Dedifferentiated amniotic fluid mesenchymal stem cell (primary cell): ENCODE results near the gene WDR70.
"Not testable (repeated sequence)": the region's sequence is repeated elsewhere in the genome, so short reads cannot be mapped to it uniquely, and the experiment has no call there.

Experiments
- DNase-seq: peaks from one replicate; pipeline ENCODE4 v3.0.0-alpha.2; 2016; ENCODE audit errors: extremely low spot score

WDR70 gene

DNA sequence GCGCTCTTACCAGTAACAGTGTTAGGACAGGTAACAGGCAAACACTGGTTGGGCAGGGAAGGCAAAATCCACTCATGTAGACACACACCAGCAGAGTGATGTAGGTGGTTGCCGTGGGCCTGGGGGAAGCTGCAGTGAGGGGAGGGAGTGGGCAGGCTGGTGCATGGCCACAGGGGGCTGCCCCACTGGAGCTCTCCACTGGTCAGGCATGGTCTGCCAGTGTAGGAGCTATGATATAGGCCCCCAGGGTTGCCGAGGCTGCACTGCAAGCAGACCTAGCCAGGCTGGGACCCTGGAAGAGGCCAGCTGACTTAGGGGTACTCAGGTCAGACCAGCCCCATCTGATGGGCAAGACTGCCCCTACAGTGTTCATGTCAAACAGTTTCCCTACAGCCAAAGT lies 306.1 kb downstream of the WDR70 start:
- DNase-seq = no peak

DNA sequence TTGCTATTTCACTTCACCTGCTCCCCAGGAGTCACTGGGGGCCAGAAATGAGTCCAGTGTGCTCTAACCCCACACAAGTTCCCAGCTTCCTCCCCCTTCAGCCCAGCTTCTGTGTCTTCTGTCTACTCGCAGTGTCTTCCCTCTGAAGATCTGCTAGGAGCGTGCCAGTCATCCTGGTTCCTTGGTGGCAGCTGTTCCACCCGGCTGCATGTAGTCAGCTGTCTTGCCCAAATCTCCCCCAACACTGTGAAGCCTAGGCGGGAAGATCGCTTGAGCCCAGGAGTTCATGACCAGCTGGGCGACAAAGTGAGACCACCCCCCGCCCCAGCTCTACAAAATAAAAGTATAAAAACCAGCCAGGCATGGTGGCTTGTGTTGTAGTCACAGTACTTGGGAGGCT lies 306.7 kb downstream of the WDR70 start:
- DNase-seq = no peak

DNA sequence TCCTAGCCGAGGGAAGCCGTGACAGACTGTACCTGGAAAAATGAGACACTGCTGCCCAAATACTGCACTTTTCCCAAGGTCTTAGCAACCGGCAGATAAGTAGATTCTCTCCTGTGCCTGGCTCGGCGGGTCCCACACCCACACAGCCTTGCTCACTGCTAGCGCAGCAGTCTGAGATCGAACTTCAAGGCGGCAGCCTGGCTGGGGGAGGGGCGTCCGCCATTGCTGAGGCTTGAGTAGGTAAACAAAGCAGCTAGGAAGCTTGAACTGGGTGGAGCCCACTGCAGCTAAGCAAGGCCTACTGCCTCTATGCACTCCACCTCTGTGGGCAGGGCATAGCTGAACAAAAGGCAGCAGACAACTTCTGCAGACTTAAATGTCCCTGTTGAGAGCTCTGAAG lies 309.8 kb downstream of the WDR70 start:
- DNase-seq = not testable (repeated sequence)

DNA sequence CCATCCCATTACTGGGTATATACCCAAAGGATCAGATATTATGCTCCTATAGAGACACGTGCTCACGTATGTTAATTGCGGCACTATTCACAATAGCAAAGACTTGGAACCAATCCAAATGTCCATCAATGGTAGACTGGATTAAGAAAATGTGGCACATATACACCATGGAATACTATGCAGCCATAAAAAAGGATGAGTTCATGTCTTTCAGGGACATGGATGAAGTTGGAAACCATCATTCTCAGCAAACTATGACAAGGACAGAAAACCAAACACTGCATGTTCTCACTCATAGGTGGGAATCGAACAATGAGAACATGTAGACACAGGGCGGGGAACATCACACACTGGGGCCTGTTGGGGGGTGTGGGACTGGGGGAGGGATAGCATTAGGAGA lies 315.2 kb downstream of the WDR70 start:
- not testable (repeated sequence) for DNase-seq

DNA sequence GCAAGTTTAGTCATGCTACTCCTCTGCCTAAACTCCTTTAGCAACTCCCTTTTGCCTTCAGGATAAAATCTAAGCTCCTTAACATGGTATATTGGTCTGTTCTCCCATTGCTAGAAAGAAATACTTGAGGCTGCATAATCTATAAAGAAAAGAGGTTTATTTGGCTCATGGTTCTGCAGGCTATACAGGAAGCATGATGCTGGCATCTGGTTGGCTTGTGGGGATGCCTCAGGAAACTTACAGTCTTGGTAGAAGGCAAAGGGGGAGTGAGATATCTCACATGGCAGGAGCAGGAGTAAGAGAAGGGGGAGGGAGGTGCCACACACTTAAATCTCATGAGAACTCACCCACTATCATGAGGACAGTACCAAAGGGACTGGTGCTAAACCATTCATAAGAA lies 315.7 kb downstream of the WDR70 start:
- DNase-seq = no peak

DNA sequence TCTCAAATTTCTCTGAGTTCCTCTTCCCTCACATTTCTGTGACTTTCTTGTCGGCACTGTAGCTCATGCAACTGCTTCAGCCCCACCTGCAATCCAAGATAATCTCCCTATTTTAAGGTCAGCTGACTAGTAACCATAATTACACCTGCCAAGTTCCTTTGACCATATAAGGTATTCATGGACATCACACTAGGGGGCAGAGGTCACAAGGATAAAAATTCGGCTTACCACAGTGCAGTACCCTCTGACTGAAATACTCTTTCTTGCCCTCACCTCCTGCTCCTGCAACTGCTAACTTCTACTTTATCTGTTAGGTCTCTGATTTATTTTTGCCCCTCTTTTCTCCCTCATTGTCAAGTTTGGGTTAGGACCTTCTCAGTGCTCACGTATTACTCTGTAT lies 316.5 kb downstream of the WDR70 start:
- no peak for DNase-seq

DNA sequence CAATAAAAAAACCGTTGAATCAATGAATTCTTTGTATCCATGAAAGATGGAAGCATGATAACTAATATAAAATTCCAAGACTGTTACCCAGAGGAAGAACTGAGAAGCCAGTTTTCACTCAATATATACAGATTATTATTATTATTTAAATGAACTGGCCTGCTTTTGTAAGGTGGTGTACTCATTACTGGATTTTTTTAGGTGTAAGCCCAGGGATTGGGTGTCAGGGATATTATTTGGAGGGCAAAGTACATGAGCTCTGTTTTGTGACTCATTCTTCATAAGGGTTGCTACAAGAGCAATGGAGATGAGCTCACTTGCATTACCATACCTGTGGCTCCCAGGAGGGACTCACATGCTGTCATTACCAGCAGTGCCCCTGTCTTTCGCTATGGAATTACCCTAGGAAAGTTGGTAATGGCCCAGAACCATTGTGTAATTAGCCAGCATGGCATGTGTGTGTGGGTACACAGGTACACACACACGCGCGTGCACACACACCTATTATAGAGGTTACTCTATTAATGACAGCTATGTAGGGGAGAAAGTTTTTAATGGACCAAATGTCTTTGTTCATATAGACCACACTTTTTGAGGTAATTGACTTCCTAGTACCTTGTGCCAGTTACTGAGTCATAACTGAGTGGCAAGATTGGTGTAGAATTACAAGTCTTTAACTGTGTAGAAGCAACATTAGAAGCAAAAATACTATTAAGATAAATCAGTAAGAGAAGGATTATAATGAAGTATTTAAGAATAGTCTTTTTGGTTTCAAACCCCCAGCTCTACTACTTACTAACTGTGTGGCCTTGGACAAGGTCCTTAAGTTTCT lies 317.3 kb downstream of the WDR70 start:
- DNase-seq = peak; percentile 50

DNA sequence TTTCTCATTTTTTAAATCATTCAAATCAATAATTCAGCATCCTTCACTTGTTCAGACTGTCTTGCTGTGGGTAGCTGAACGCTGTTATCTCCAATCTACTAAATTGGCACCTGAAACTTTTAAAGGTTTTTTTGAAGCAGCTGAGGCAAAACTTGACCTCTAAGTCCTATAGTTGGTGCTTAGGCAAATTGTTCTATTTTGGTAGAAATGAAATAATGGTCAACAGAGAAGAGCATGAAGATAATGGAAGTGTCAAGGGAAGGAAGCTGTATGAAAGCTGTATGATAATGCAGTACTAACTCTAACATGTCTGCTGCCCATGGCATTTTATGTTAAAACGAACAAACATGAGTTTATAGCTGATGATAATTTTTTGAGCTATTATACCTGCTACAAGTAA lies 322.8 kb downstream of the WDR70 start:
- DNase-seq = no peak

DNA sequence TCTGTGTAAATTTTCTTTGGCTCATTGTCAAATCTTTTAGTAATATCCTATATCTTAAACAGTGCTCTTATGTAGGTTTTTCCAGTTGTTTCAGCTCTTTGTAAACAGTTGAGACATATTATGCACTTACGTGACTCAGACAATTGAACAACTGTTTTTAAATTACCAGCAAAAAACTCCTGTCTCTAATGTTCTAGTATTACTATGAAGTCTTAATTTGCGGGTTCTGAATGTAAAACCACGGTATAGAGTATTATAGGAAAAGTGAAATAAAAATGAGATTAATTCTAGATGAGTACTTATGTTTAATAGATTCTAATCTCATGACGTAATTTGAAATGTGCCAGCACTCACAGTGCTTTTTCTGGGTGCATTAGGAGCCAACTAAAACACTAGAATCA lies 324.7 kb downstream of the WDR70 start:
- no peak for DNase-seq

DNA sequence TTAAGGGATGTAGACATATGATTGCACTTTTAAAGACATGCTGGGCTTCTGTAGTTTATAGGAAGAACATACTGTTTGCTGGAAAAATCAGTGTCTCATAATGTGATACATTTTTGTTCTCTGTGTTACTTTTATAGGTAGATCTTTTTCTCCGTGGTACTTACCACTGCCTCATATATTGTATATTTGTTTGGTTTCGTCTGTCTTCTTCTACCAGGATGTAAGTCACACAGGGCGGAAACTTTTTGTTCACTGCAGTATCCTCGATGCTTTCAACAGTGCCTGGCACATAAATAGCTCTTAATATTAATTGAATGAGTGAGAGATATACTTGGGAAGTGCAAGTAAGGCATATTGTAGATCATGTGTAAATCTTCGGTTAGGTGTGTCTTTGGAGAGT lies 325.3 kb downstream of the WDR70 start:
- DNase-seq = no peak

DNA sequence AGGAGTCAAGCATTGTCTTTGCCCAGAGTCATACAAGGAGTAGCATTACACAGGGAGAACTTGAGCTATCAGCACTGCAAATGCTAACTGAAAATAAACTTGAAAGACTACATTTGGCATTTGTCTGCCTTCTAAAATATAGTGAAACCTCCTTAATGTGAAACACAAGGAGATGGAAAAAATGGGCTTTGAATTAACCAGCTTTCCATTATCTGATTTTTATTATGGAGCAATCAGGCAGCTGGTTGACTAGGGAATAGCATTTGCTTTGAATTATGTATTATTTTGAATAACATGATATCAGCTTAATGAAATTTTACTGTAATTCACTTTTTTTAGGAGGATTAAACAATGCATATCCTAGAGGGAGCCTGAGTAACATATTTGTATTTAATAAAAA lies 329.9 kb downstream of the WDR70 start:
- DNase-seq = no peak

DNA sequence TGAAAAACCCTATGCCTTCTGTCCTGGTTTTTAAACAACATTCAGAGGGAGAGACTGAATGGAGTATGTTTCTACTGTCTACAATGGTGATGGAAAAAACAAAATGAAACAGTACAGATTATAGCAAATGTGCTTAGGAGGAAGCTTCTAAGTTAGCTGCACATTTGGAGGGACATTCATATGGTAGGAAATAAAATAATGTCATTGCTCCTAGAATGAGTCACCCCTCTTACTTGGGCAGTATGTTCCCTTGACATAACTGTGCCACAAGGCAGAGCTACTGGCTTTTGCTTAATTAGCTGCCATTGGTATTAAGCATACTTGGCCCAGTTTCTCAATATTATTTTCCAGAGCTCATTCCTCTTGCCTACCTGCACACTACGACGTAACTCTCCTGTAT lies 331.8 kb downstream of the WDR70 start:
- DNase-seq = no peak

DNA sequence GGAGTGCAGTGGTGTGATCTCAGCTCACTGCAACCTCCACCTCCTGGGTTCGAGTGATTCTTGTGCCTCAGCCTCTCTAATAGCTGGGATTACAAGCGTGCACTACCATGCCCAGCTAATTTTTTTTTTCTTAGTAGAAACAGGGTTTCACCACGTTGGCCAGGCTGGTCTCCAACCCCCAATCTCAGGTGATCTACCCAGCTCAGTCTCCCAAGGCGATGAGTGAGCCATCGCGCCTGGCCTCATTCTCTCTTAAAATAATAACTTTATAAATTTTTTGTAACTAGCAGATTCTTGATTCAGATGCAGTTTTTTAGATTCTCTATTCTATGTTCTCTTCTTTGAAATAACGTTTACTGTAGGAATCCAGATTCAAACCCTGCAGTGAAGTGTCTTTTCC lies 333.6 kb downstream of the WDR70 start:
- no peak for DNase-seq

DNA sequence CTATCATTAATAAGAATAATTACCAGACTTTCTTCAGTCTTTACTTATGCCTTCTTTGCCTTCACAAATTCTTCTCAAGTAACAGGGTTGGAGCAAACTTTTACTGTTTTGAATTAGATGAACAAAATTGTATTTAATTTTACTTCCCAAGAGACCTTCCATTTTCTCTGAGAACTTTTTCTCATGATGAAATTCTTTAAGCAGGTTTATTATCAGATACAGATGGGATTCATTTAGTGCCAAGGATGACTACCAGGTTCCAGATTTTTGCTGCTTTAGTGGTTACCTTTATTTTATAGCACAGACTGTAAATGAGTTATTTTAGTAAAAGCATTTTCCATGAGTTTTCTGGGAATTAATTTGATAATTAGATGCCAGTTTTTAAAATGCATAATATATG lies 335.6 kb downstream of the WDR70 start:
- no peak for DNase-seq

DNA sequence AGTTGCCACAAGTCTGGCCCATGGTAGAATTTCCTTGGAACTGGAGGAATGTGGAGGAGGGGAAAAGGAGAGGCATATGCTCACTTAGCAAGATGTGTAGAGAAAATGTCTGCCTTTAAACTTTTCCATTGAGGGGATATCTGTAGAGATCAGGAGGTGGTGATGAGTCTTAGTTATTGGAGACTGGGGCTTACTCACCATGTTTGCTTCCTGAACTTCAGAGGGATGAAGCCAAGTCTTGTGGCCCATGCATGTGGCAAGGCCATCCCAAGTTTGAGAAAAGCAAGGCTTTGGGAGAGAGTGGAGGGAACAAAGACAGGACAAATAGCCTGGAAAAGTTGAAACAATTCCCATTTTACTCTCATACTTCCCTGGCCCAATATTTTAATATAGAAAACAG lies 336.2 kb downstream of the WDR70 start:
- no peak for DNase-seq

DNA sequence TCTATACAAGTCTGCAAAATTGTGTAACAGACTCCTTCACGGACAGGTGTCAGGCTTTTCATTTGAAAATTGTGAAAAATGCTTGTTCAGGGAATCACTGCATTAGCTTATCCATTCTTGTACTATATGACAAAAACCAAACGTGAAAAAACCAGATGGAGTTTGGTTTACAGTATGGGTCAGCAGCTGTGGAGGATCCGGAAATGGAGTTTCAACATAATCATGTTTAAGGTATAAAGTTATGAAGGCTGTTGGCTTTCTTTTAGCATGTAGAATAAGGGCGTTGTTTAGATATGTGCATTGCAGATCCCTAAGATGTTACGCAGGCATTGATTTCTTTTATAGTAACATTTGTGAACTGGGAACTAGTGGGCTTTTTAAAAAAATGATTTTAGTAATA lies 336.9 kb downstream of the WDR70 start:
- DNase-seq = no peak

DNA sequence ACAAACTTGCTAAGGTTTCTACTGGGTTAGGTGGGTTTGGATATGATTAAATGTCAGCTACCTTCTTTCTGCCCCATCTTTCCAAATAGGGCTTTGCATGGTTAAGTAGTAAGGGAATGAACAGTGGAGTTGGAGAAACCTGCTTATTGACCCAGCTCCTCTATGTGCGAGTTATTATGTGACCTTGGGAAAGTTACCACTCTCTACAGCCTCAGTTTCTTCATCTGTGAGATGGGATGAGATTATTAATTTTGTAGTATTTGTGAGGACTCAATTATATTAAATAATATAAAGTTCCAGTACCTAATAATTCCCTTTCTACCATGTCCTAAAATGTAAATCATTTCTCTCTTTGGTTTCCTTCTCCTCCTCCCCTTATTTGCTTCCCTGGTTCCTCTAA lies 337.3 kb downstream of the WDR70 start:
- DNase-seq = no peak

DNA sequence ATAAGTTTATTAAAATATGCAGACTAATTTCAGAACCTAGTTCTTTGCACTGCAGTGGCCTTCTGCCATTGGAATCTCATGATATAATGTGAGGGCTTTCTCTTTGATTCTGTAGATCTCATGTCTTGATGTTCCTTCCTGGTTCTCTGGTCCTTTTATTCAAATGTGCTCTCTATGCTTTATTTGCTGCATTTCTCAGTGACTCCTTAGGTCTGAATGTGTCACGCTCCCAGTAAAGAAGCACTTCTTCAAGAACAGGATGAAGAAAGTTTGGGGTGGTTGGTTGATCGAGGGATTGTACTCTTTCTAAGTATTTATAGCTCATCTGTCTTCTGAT lies 338.1 kb downstream of the WDR70 start:
- no peak for DNase-seq

DNA sequence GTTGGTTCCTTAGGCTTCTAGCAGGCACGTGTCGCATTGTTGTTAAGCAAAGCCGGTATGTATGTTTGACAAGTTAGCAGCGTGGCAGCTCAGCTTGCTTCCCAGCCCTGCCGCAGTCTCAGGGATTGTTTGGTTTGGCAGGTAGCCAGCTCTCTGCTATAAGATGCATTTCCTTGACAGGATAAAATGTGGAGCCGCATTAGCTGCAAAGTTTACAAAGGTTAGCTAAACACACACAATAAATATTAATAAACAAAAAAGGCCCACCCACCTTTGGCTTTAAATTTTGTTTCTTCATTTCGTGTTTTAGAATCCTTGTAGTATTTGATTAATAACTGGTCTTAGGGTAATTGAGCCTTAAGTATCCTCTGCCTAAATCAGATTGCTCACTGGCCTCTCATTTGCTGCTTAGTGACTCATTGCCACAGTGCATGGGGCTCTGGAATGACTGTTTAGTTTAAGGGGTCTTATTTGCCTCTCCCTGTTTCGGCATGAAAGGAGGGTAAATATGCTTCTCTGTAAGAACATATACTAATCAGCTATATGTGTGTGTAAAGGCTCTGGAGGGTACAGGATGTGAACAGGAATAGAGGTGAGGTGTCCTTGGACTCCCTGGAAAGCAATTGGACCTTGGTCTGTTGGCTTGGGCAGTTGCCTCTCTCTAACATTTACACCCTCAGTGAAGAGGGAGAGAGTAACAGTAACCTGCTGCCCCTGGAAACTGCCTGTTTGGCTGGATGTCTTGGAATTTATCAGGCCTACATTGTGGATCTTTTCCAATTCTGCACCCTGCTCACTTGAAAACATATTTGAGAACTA lies 338.7 kb downstream of the WDR70 start:
- DNase-seq = peak; percentile 72

DNA sequence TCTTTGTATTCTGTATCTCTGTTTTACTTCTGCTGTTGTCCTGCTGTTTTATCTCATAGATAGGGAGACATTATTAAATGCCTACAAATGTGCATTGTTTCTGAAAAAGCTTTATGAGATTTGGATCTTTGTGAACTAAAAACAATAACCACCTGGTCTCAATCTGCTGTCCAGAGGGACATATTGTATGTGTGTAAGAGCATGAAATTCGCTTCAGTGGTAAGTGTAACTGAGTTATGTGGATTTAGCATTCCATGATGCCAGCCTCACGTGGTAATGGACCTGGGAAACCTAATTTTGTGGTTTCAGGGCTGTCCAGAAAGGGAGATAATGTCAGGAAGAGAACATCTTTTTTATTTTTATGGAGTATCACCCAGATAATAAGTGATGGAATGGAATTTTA lies 341.4 kb downstream of the WDR70 start:
- DNase-seq = no peak

DNA sequence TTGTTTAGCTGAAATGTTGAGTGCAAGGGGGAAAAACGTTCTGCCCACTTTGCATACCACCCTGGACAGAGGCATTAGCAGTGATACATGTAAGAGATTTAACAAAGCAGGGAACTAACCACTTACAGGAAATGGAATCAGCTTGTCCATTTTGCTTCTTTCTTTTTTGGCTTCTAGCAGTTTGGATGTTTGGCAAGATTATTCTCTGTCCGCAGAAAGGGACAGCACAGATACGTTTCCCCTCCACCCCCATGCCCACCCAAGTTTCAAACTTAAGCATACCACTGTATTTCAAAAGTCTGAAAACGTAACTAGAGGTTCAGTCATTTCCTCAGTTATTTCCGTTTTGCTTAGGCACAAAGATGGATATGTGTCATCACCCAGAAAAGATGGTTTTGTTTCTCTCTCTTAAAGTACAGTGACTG lies 342.3 kb downstream of the WDR70 start:
- DNase-seq = no peak

DNA sequence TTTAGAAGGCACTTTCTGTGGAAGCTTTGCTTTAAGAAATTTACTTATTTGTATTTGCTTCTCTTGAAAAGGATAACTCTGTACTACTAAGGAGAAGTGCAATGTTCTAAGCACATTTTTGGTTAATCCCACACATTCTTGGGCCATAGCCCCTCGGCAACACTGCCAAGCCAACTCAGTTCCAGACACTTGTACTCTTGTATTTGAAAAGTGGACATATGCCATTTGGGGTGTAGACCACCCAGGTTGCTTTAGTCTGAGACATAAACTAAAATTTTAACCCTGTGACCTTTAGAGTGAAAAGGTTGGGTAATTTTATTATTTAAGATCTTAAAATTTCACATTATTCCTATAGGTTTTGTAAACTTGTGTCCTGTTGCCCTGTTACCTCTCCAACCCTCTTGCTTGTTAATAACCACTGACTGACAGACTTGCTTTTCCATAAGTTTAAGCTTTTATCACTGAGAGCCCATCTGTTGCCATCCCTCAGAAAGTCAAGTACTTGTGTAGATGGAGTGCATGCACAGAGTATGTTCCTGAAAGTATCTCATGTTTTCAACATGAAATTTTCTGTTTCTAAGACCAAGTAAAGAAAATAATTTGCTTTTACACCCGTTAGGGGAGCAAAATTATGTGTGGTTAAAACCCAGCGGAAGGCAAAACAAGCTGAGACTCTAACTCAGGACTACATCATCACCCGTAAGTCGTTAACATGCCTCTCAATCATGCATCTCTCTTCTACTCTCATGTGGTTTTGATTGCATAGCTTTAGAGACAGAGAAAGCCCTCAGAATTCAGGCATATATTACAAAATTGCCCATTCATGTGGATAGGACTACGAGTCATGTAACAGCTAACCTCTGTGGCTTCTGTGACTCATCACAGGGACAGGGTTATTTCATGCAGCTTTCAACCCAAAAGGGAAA lies 343.4 kb downstream of the WDR70 start:
- peak; percentile 87 for DNase-seq
